ENCODE results near the gene CACFD1.

GRCh38 chr9:133468374-133468773 lies 8.6 kb downstream of the CACFD1 start:
- TF ChIP-seq POLR2A (IDR thresholded peaks at IDR 0.05) (no peak), CTCF (IDR thresholded peaks at IDR 0.05) (no peak), POLR2AphosphoS5 (IDR thresholded peaks at IDR 0.05) (no peak)
